Keratinocyte (primary cell): ENCODE data around the gene LYRM2. TPM values are rescaled to one million over a fixed set of nuclear protein-coding genes. Genes with fewer than 3 reads are reported as not detected.

Experiments used
- DNase-seq: peaks from one replicate; pipeline ENCODE4 v3.0.0-alpha.2; 2011; ENCODE audit warnings: low read depth, missing footprints, low spot score
- FAIRE-seq: peaks from 2 replicates; lab custom pipeline; 2011; peaks lifted over from hg19 to GRCh38; lab: Jason Lieb, UNC
- H2AFZ ChIP-seq: 2 replicates; pipeline ENCODE4 v1.6.0; 2012; ENCODE audit warnings: low read length, control low read depth, inconsistent platforms; ENCODE audit not compliant: control insufficient read depth
- H3K27ac ChIP-seq: 2 replicates; pipeline ENCODE4 v1.5.1; 2011; ENCODE audit warnings: low read length; ENCODE audit not compliant: control insufficient read depth, insufficient read depth
- H3K27me3 ChIP-seq: 3 replicates; pipeline ENCODE4 v1.6.0; 2011; ENCODE audit warnings: low read length; ENCODE audit not compliant: control insufficient read depth, insufficient read depth; ENCODE audit errors: extremely low read depth
- H3K36me3 ChIP-seq, 2 experiments: 2 replicates in 1 of 2; 3 replicates in 1 of 2; pipeline ENCODE4 v1.5.1; 2011; ENCODE audit warnings: low read length in 2 of 2, mild to moderate bottlenecking in 1 of 2; ENCODE audit not compliant: control insufficient read depth in 2 of 2, insufficient read depth in 2 of 2; ENCODE audit errors: extremely low read depth in 1 of 2
- H3K4me1 ChIP-seq: 3 replicates; pipeline ENCODE4 v1.5.1; 2011; ENCODE audit warnings: low read length; ENCODE audit not compliant: control insufficient read depth, insufficient read depth; ENCODE audit errors: extremely low read depth
- H3K4me2 ChIP-seq: 3 replicates; pipeline ENCODE4 v1.6.0; 2011; ENCODE audit warnings: low read depth, low read length; ENCODE audit not compliant: control insufficient read depth, insufficient read depth; ENCODE audit errors: extremely low read depth
- H3K4me3 ChIP-seq, 3 experiments: fragments of 200-600 bp in 1 of 3; sonication (generic) in 1 of 3; 2 replicates in 2 of 3; 3 replicates in 1 of 3; pipeline ENCODE4 v1.5.1; 2011 to 2016; ENCODE audit warnings: low read length in 3 of 3, mild to moderate bottlenecking in 3 of 3, control low read depth in 2 of 3, inconsistent platforms in 1 of 3, low read depth in 1 of 3, mixed read lengths in 1 of 3, mixed run types in 1 of 3, moderate library complexity in 1 of 3; ENCODE audit not compliant: control insufficient read depth in 2 of 3, insufficient read depth in 2 of 3; ENCODE audit errors: extremely low read depth in 1 of 3
- H3K79me2 ChIP-seq: 2 replicates; pipeline ENCODE4 v1.6.0; 2012; ENCODE audit warnings: low read length; ENCODE audit not compliant: control insufficient read depth, insufficient read depth
- H3K9ac ChIP-seq: 3 replicates; pipeline ENCODE4 v1.6.0; 2011; ENCODE audit warnings: low read length; ENCODE audit not compliant: control insufficient read depth, insufficient read depth; ENCODE audit errors: extremely low read depth
- H3K9me1 ChIP-seq: 3 replicates; pipeline ENCODE4 v1.6.0; 2011; ENCODE audit warnings: low read length; ENCODE audit not compliant: control insufficient read depth, insufficient read depth; ENCODE audit errors: extremely low read depth
- H3K9me3 ChIP-seq: 2 replicates; pipeline ENCODE4 v1.5.1; 2012; ENCODE audit warnings: low read depth, low read length; ENCODE audit not compliant: control insufficient read depth
- H4K20me1 ChIP-seq: 3 replicates; pipeline ENCODE4 v1.6.0; 2011; ENCODE audit warnings: low read length; ENCODE audit not compliant: control insufficient read depth, insufficient read depth; ENCODE audit errors: extremely low read depth
- CTCF ChIP-seq, 3 experiments: IDR thresholded peaks in 1 of 3; conservative IDR thresholded peaks in 1 of 3; optimal IDR thresholded peaks in 1 of 3; 2 replicates in 2 of 3; 3 replicates in 1 of 3; pipeline versions ENCODE3 to v1.5.1; 2011; ENCODE audit warnings: low read length in 3 of 3, mild to moderate bottlenecking in 3 of 3, moderate library complexity in 2 of 3, control low read depth in 1 of 3, inconsistent platforms in 1 of 3; ENCODE audit not compliant: insufficient read depth in 2 of 3; ENCODE audit errors: extremely low read depth in 1 of 3
- EZH2 ChIP-seq: IDR thresholded peaks from one replicate; pipeline ENCODE4 v1.6.1; 2012; ENCODE audit warnings: inconsistent platforms, mild to moderate bottlenecking, low read length, moderate library complexity
- dilution Hi-C: fragments of 300-500 bp; cut with MboI; formaldehyde crosslinking; loops from one replicate; pipeline ENCODE4 v1.7.0; 2020; ENCODE audit warnings: low sequenced_read_pairs; ENCODE audit not compliant: extremely low pct_ligation_motif_present
- polyA plus RNA-seq, 5 experiments: library from polyadenylated mRNA; depleted of rRNA in 3 of 5; stranded (reverse) in 3 of 5; stranded (forward) in 1 of 5; unstranded in 1 of 5; fragments of >200 nt; gene quantifications; 1 replicate in 1 of 5; 2 replicates in 3 of 5; 3 replicates in 1 of 5; pipeline versions ENCODE4 v1.2.1 to v1.2.3, GENCODE V29; 2011 to 2012; ENCODE audit warnings: missing spikeins in 2 of 5, low read depth in 1 of 5, low replicate concordance in 1 of 5

Gene LYRM2
- polyA plus RNA-seq, 1 donor (not counting 4 experiments of a cell fraction or from before 2014, with no cell fraction given) = 43.0 TPM

- Histone ChIP-seq H3K9me1 (no peaks in the 10 kb centered on the region), H3K27me3 (no peaks in the 10 kb centered on the region), H3K27ac (no peak overlapping the region), H3K79me2 (no peaks in the 10 kb centered on the region), H3K4me2 (no peak overlapping the region), H3K9me3 (no peaks in the 10 kb centered on the region), H3K9ac (no peak overlapping the region), H2AFZ (no peak overlapping the region), H4K20me1 (no peaks in the 10 kb centered on the region), H3K36me3 (no peaks in the 10 kb centered on the region), H3K4me3 (no peak overlapping the region), H3K4me1 (no peaks in the 10 kb centered on the region)
- FAIRE-seq (no peak), DNase-seq (no peak)
- dilution Hi-C loops = no loop called here
- no peak for TF ChIP-seq CTCF (optimal IDR thresholded peaks at IDR 0.05 in 1 of 3, IDR thresholded peaks at IDR 0.05 in 1 of 3, conservative IDR thresholded peaks at IDR 0.05 in 1 of 3; ENCODE audit: extremely low read depth in 1 of 3, insufficient read depth in 2 of 3, low read length in 3 of 3)
- no peak for TF ChIP-seq EZH2
Observed at GRCh38 chr6:89589297-89590025, 49.1 kb downstream of the LYRM2 start.

GRCh38 chr6:89585154-89585553, 53.4 kb downstream of the LYRM2 start:
- dilution Hi-C loops = no loop called here

More at GRCh38 chr6:89585154-89585553, 53.4 kb downstream of the LYRM2 start:
- no peak for FAIRE-seq
- Histone ChIP-seq H3K36me3 (no peaks in the 10 kb centered on the region), H3K79me2 (no peaks in the 10 kb centered on the region), H2AFZ (no peak overlapping the region), H3K4me3 (no peak overlapping the region), H3K27me3 (no peaks in the 10 kb centered on the region), H3K9me3 (no peaks in the 10 kb centered on the region), H3K4me1 (no peaks in the 10 kb centered on the region), H4K20me1 (no peaks in the 10 kb centered on the region), H3K9ac (no peak overlapping the region), H3K9me1 (no peaks in the 10 kb centered on the region), H3K4me2 (no peak overlapping the region), H3K27ac (no peak overlapping the region)
- TF ChIP-seq CTCF (optimal IDR thresholded peaks at IDR 0.05 in 1 of 3, IDR thresholded peaks at IDR 0.05 in 1 of 3, conservative IDR thresholded peaks at IDR 0.05 in 1 of 3; ENCODE audit: extremely low read depth in 1 of 3, insufficient read depth in 2 of 3, low read length in 3 of 3) (no peak), EZH2 (no peak)
- no peak for DNase-seq
